ENCODE results near the gene SPARCL1.
"Not testable (repeated sequence)": the region's sequence is repeated elsewhere in the genome, so short reads cannot be mapped to it uniquely, and the experiment has no call there.

The SPARCL1 gene, protein sequence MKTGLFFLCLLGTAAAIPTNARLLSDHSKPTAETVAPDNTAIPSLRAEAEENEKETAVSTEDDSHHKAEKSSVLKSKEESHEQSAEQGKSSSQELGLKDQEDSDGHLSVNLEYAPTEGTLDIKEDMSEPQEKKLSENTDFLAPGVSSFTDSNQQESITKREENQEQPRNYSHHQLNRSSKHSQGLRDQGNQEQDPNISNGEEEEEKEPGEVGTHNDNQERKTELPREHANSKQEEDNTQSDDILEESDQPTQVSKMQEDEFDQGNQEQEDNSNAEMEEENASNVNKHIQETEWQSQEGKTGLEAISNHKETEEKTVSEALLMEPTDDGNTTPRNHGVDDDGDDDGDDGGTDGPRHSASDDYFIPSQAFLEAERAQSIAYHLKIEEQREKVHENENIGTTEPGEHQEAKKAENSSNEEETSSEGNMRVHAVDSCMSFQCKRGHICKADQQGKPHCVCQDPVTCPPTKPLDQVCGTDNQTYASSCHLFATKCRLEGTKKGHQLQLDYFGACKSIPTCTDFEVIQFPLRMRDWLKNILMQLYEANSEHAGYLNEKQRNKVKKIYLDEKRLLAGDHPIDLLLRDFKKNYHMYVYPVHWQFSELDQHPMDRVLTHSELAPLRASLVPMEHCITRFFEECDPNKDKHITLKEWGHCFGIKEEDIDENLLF

DNA sequence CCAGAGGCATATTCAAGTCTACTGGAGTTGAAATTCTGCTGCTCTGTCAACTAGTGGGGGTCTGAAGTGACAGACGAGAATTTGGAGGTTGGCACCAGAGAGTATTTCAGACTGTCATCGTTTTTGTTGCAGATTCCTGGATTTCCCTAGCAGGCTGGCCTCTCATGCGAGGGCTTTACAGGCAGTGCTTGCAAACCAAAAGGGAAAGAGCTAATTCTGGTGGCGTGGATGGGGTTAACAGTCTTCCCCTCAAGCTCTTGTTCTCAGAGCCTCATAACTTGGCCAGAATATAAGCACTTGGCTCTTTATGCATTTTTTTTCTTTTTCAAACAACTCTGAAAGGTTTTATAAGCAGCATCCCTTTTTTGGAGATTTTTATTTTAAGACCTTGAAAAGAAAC, at the start of gene SPARCL1:
TSS of gene SPARCL1 (minus strand) at position 190 of the 400 bp plus-strand sequence. CDS start 29,802 bp downstream, outside the sequence.
- no peak for DNase-seq (ENCODE audit: low read depth in 2 of 2)

- no peak for DNase-seq (ENCODE audit: low read depth in 2 of 2)
Measured at GRCh38 chr4:87575983-87576382, 46.8 kb upstream of the SPARCL1 start.

DNA sequence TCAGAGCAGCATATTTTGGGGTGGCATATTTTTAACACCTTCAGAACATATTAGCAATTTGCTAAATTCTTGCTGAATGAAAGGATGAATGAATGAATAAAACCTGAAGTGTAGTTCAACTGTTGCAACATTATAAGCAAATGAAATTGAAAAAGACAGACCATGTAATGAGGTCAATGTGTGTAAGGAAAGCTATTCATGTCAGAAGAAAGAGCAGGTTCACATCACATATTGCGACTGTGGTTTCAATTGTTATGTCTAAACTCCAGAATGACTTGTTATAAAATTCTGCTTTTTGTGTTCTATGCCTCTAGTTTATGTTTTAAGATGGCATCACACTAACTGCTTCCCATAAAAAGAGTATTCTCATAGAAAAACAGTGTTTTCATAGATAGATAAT, 46.2 kb upstream of the SPARCL1 start:
- no peak for DNase-seq (ENCODE audit: low read depth in 2 of 2)

GRCh38 chr4:87574996-87575395, 45.8 kb upstream of the SPARCL1 start:
- DNase-seq (ENCODE audit: low read depth in 2 of 2) = no peak

DNA sequence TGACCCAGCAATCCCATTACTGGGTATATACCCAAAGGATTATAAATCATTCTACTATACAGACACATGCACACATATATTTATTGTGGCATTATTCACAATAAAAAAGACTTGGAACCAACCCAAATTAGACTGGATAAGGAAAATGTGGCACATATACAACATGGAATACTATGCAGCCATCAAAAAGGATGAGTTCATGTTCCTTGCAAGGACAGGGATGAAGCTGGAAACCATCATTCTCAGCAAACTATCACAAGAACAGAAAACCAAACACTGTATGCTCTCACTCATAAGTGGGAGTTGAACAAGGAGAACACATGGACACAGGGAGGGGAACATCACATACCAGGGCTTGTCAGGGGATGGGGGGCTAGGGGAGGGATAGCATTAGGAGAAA, 45.2 kb upstream of the SPARCL1 start:
- DNase-seq (ENCODE audit: low read depth in 2 of 2) = not testable (repeated sequence)

GRCh38 chr4:87570290-87570805, 41.2 kb upstream of the SPARCL1 start:
- no peak for DNase-seq (ENCODE audit: low read depth in 2 of 2)

DNA sequence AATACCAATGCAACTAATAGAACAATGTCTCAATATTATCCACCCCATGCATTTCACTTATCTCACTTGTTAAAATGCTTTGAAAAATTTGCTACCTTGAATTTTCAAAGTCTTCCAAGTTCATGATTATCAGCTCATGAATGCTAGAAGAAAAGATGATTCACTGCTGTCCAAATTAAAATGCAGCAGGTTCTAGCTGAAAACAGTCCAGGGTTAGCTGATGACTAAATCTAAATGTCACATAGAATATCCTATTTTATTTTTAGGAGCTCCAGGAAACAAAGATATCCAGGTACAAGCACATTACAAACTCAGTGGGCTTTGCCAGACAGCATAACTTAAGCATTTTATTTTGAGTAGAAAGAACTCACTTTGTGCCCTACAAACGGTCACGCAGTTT, 38.0 kb upstream of the SPARCL1 start:
- no peak for DNase-seq (ENCODE audit: low read depth in 2 of 2)

DNA sequence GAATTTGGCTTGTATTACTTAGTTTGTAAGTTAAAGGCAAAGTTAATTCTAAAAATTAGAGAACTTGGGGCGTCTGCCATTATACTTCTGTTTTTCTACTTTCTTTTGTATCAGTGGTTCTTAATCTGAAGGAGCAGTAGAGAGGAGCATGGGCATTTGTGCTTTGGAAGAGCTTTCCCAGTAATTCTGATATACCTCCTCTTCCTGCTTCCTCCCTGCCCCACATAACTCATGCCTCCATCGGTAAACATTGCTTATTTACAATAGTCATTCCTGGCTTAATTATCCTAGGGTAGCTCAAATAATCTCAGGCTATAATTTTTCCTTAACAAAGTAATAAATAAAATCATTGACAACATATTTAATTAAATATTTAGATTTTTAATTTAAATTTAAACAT, 37.1 kb upstream of the SPARCL1 start:
- no peak for DNase-seq (ENCODE audit: low read depth in 2 of 2)

- no peak for DNase-seq (ENCODE audit: low read depth in 2 of 2)
Measured at GRCh38 chr4:87565746-87566145, 36.6 kb upstream of the SPARCL1 start.

- DNase-seq (ENCODE audit: low read depth in 2 of 2) = no peak
Measured at GRCh38 chr4:87560802-87561201, 31.6 kb upstream of the SPARCL1 start.

GRCh38 chr4:87559090-87559837, 30.1 kb upstream of the SPARCL1 start:
- no peak for DNase-seq (ENCODE audit: low read depth in 2 of 2)

DNA sequence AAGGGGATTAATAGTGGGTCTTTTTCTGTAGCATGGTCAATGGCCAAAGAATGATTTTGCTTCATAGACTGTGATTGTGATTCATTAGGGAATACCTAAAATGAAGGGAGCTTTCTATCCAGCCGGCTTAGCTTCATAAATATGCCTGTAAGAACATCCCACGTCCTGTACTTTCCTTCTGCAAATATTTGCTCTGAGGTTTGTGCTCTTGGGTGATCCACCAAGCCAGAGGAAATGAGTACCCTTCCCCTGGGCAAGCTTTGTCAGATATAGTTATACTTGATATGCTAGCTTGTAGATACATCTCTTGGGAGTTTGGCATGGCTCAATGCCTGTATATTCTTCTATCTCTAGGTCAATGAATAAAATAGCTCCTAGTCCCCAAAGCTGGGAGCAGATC, 28.2 kb upstream of the SPARCL1 start:
- DNase-seq (ENCODE audit: low read depth in 2 of 2) = no peak

DNA sequence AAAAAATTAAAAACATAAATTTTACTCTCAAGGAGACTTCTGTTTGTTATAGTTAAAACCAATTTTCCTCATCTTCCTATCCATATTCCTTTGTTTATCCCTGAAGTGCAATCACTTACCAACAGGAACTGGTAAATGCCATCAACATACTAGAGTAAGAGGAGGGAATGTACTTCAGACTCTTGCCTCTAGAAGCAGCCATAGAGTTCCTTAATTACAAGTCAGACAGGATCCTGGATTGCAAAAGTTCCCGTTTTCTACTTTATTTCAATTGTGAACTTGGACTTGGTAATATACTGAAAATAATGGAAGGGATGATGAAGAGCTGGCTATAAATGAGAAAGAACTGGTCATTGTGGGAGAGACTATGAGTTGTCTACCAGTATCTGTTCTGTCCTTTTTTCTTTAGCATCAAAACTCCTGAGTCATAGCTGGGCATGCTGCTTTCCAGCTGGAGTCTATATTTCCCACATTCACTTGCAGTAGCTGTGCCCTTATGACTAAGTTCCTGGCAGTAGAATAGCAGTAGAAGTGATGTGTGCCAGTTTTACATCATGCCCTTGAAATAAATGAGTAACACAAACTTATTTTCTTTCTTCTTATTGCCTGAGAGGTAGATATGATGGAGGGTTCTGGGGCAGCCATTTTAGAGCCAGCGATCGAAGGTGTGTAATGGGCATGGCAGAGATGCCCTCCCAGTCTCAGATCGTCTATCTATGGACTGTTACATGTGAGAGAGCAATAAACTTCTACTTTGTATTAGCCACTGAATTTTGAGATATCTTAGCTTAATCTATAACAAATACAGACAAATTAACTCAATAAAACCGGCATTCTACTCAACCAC, 26.8 kb upstream of the SPARCL1 start:
- DNase-seq (ENCODE audit: low read depth in 2 of 2) = peak in 1 of 2 experiments; percentile 10

DNA sequence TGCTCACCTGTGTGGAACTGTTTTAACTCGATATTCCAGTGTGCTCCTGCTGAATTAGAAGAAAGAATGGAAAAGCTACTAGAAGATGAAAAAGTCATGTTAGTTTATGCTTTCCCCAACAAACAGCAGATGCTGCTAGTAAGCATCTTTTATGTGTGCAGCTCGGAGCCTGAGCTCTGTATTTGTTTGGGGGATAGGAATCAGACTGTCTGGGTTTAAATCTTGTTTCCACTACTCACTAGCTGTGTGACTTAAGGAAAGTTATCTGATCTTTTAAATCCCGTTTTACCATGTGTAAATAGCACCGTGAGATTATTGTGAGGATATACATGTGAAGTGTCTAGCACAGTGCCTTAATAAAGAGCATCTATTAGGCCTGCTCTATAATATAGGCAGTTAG, 24.0 kb upstream of the SPARCL1 start:
- DNase-seq (ENCODE audit: low read depth in 2 of 2) = no peak

- no peak for DNase-seq (ENCODE audit: low read depth in 2 of 2)
Measured at GRCh38 chr4:87551361-87551760, 22.2 kb upstream of the SPARCL1 start.

- no peak for DNase-seq (ENCODE audit: low read depth in 2 of 2)
Measured at GRCh38 chr4:87547016-87547708, 18.0 kb upstream of the SPARCL1 start.

DNA sequence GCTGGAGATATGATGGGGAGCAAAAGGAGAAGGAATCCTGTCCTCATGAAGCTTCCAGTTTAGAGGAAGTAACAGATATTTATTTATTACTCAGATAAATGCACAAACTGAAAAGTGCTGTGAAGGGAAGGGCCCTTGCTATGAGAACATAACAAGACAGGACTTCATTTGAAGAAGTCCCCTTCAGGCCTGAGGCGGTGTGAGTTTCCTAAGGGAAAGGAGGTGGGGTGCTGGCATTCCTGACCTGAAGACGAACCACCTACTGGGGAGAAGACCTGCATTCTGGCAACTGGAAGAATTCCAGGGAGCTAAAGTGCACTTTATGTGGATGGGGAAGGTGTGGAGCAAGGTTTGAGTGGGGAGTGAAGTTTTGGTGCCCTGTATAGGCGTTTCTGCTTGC, 15.9 kb upstream of the SPARCL1 start:
- no peak for DNase-seq (ENCODE audit: low read depth in 2 of 2)

DNA sequence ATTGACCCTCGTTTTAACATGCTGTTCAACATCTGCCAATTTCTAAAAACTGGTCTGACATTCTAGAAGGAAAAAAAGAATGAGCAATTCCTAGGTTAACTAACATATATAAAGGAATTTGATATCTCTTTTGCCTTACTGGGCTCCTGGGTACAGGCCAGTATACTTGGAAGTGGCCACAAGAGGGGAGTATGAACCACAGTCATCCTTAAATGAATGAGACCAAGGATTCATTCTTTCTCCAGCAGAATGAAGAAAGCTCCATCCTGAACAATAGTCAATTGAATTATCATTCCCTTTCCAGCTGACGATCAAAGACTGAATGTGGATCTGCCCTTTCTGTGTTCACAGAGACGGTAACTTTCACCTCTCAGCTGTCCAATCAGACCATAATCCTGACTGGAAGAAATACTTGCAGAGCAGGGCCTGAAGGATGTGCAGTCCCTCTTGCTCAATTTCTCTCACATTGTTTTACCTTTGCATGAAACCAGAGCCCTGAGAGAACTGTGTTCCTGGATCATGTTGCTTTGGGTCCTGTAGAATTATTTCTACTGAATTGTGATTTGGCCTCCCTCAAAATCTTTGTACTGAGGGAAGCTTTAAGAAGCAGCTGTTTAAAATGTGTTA, 14.8 kb upstream of the SPARCL1 start:
- DNase-seq (ENCODE audit: low read depth in 2 of 2) = peak; percentile 12

- DNase-seq (ENCODE audit: low read depth in 2 of 2) = no peak
Measured at GRCh38 chr4:87542734-87543312, 13.6 kb upstream of the SPARCL1 start.

All from fibroblast of skin of left biceps (primary cell).